B cell (primary cell): ENCODE measurements around the gene PPP2R5B.

Experiments
- EZH2 ChIP-seq: IDR thresholded peaks from 2 replicates; pipeline ENCODE4 v1.6.1; 2012; ENCODE audit warnings: borderline replicate concordance, low read depth, mild to moderate bottlenecking, moderate library complexity, low read length; ENCODE audit not compliant: insufficient read depth, poor library complexity, severe bottlenecking
- TF ChIP-seq, protein P1 (sequence below): fragments of 200-600 bp; IDR thresholded peaks from one replicate; pipeline ENCODE4 v1.8.0; 2022; ENCODE audit warnings: antibody characterized with exemption, mild to moderate bottlenecking

DNA sequence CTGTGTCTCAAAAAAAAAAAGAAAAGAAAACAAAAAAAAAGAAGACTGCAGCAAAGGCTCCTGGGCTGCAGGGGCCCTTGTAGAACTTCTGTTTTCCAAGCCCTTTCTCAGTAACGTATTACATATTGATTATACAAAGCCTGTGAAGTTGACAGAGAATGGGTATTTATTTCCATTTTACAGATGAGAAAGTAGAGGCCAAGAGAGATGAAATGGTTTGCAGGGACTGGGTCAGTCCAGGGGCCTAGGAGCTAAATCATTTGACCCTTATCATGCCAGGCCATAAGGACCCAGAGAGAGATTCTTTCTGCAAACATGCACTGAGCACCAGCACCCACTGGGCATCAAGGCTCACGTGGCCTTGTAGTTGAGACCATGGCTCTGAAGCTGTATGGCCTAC lies 4.5 kb downstream of the PPP2R5B start:
- TF ChIP-seq, protein P1, sequence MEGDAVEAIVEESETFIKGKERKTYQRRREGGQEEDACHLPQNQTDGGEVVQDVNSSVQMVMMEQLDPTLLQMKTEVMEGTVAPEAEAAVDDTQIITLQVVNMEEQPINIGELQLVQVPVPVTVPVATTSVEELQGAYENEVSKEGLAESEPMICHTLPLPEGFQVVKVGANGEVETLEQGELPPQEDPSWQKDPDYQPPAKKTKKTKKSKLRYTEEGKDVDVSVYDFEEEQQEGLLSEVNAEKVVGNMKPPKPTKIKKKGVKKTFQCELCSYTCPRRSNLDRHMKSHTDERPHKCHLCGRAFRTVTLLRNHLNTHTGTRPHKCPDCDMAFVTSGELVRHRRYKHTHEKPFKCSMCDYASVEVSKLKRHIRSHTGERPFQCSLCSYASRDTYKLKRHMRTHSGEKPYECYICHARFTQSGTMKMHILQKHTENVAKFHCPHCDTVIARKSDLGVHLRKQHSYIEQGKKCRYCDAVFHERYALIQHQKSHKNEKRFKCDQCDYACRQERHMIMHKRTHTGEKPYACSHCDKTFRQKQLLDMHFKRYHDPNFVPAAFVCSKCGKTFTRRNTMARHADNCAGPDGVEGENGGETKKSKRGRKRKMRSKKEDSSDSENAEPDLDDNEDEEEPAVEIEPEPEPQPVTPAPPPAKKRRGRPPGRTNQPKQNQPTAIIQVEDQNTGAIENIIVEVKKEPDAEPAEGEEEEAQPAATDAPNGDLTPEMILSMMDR = no peak
- no peak for TF ChIP-seq EZH2
